ENCODE measurements around the gene MLLT6. TPM values are rescaled to one million over a fixed set of nuclear protein-coding genes. Genes with fewer than 3 reads are reported as not detected.

The MLLT6 gene
- total and polyA plus RNA-seq, 2 experiments from 2014 or later, result 10.5 to 75.8 TPM

GRCh38 chr17:38739305-38739704 is 34.2 kb downstream of the MLLT6 start:
- no peak for TF ChIP-seq CTCF (IDR thresholded peaks at IDR 0.05; ENCODE audit: low read depth, low read length)
- Histone ChIP-seq H3K36me3 (peaks cover 18% of the 10 kb centered on the region), H3K9me3 (ENCODE audit: low read depth) (no peaks in the 10 kb centered on the region), H3K4me1 (ENCODE audit: low read depth) (peaks cover 10% of the 10 kb centered on the region), H3K27ac (no peak overlapping the region), H3K27me3 (no peaks in the 10 kb centered on the region), H3K4me3 (no peak overlapping the region)
- no peak for DNase-seq (ENCODE audit: low read depth in 1 of 2, low spot score in 1 of 2)

GRCh38 chr17:38740044-38740443 is 35.0 kb downstream of the MLLT6 start:
- Histone ChIP-seq H3K36me3 (peaks cover 18% of the 10 kb centered on the region), H3K27me3 (no peaks in the 10 kb centered on the region), H3K9me3 (ENCODE audit: low read depth) (no peaks in the 10 kb centered on the region), H3K27ac (no peak overlapping the region), H3K4me3 (no peak overlapping the region), H3K4me1 (ENCODE audit: low read depth) (peaks cover 10% of the 10 kb centered on the region)
- DNase-seq (ENCODE audit: low read depth in 1 of 2, low spot score in 1 of 2), result no peak
- no peak for TF ChIP-seq CTCF (IDR thresholded peaks at IDR 0.05; ENCODE audit: low read depth, low read length)

- H3K4me1 ChIP-seq (ENCODE audit: low read depth), result peaks cover 10% of the 10 kb centered on the region
- no peak for TF ChIP-seq CTCF (IDR thresholded peaks at IDR 0.05; ENCODE audit: low read depth, low read length)
- H3K27me3 ChIP-seq, result no peaks in the 10 kb centered on the region
- no peaks in the 10 kb centered on the region for H3K9me3 ChIP-seq (ENCODE audit: low read depth)
- H3K4me3 ChIP-seq, result no peak overlapping the region
- no peak for DNase-seq (ENCODE audit: low read depth in 1 of 2, low spot score in 1 of 2)
- peaks cover 18% of the 10 kb centered on the region for H3K36me3 ChIP-seq
- no peak overlapping the region for H3K27ac ChIP-seq
Measured at GRCh38 chr17:38740806-38741205, 35.7 kb downstream of the MLLT6 start.

- peaks cover 14% of the 10 kb centered on the region for H3K4me1 ChIP-seq (ENCODE audit: low read depth)
- no peak for DNase-seq (ENCODE audit: low read depth in 1 of 2, low spot score in 1 of 2)
- H3K9me3 ChIP-seq (ENCODE audit: low read depth), result no peaks in the 10 kb centered on the region
- H3K27ac ChIP-seq, result peak overlapping the region; percentile 17
- peaks cover 18% of the 10 kb centered on the region for H3K36me3 ChIP-seq
- H3K4me3 ChIP-seq, result no peak overlapping the region
- no peak for TF ChIP-seq CTCF (IDR thresholded peaks at IDR 0.05; ENCODE audit: low read depth, low read length)
- no peaks in the 10 kb centered on the region for H3K27me3 ChIP-seq
Measured at GRCh38 chr17:38741461-38741860, 36.4 kb downstream of the MLLT6 start.

- Histone ChIP-seq H3K4me1 (ENCODE audit: low read depth) (peaks cover 14% of the 10 kb centered on the region), H3K36me3 (peaks cover 18% of the 10 kb centered on the region), H3K4me3 (no peak overlapping the region), H3K27ac (peak overlapping the region; percentile 17), H3K27me3 (no peaks in the 10 kb centered on the region), H3K9me3 (ENCODE audit: low read depth) (no peaks in the 10 kb centered on the region)
- TF ChIP-seq CTCF (IDR thresholded peaks at IDR 0.05; ENCODE audit: low read depth, low read length), result no peak
- DNase-seq (ENCODE audit: low read depth in 1 of 2, low spot score in 1 of 2), result peak in 1 of 2 donors; percentile 45
Measured at GRCh38 chr17:38741921-38742410, 36.9 kb downstream of the MLLT6 start.
